HG03039 (cell line): Measurements from ENCODE around the gene POLH.

Experiments used
- ATAC-seq: cut with Tn5 transposase; IDR thresholded peaks from one replicate; pipeline ENCODE4 v1.9.1; 2021; ENCODE audit warnings: mild to moderate bottlenecking, moderate library complexity; ENCODE audit not compliant: unreplicated experiment

Gene POLH

GRCh38 chr6:43604174-43604573, 28.2 kb downstream of the POLH start:
- no peak for ATAC-seq

- no peak for ATAC-seq
Measured at GRCh38 chr6:43606019-43606418, 30.0 kb downstream of the POLH start.

DNA sequence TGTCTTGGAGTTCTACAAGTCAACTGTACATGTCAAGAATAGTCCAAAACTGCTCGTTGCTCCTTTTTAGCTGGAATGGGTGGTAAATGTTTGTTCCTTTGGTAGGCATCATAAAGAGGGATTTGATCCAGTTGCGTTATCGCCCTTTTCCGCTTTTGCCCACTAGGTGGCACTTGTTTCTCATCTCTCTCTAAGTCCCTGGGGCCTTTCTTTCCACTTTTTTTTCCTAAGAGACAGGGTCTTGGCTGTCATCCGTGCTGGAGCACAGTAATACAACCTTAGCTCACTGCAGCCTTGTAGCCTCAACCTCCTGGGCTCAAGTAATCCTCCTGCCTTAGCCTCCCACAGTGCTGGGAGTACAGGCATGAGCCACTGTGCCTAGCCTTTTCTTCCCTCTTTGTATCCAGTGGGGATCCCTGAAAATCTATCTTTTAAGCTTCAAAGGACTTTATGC, 32.4 kb downstream of the POLH start:
- no peak for ATAC-seq

DNA sequence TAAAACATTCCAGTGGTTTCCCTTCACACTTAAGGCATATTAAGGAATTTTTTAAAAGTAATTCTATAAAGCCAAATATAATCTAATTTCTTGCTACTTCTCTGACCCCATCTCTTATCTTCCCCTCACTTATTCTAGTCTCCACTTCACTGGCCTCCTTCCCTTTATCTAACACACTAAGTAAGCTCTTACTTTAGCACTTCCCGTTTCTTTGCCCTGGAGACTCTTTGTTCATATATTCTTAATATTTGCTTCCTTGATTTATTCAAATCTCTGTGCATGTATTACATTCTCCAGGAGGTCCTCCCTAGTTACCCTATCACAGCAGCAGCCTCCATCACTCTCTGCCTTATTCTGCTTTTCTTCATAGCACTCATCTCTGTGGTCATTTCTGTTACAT, 32.8 kb downstream of the POLH start:
- no peak for ATAC-seq

DNA sequence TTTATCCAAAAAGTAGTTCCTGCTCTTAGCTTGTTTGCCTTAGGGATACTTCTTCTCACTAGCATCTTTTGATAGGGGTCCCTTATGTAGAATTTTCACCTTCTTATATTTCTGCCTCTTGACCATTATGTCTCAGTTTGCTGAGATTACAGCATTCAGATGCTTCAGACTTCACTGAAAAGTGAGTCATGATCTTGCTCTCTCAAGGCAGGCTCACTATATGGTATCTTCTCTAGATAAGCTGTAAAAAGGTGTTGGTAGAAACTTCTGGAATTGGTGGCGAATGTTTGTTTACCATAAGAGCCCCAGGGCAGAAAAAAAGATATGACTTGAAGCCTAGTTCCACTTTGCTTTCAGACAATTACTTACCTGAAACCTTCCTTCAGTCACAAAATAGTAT, 33.4 kb downstream of the POLH start:
- no peak for ATAC-seq

- ATAC-seq = no peak
Measured at GRCh38 chr6:43610431-43610830, 34.4 kb downstream of the POLH start.

GRCh38 chr6:43613721-43614395, 37.9 kb downstream of the POLH start:
- no peak for ATAC-seq

DNA sequence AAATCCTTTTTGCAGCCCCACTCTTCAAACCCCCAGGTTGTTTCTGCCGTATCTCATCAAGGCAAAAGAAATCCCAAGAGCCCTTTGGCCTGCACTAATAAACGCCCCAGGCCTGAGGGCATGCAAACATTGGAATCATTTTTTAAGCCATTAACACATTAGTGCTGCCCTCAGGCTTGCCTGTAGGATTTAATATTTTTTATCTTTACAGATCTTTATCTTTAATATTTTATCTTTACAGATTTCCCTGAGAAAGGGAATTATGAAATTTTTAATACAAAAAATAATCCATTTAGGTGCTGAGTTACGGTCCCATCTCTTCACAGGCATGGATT, 38.4 kb downstream of the POLH start:
- no peak for ATAC-seq

- ATAC-seq = no peak
Measured at GRCh38 chr6:43616725-43617472, 40.9 kb downstream of the POLH start.

DNA sequence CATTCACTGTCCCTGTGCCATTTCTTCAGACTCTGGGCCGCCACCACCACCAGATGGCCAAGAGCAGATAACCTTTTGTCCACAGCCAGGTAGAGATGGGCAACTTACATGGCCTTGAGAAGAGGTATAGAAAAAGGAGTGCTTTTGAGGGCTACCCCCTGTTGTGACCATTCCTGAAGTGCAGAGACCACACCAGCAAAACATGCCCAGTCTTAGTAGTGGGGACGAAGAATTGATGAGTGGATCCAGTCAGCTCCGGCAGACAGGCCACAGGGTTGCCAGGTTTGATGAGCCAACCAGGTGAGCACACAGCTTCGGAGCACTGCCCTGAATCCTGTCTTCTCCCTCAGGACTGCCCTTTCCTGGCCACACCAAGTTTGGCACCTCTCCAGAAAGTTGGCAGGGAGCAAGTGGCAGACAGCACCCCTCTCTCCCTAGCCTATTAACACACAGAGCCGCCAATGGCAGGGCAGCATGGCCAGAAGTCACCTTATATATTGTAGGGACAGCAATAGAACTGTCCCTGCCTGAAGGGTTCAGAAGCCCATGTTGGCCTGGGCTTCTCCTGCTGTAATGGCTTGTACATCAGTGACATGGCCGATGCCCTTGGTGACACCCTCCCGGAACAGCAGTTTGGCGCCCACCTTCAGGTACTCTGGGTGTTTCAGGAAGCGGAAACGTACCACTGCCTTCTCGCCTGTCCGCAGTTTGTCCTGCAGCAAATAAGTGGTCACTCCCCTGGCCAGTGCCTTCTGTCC, 45.3 kb downstream of the POLH start:
- ATAC-seq = no peak

DNA sequence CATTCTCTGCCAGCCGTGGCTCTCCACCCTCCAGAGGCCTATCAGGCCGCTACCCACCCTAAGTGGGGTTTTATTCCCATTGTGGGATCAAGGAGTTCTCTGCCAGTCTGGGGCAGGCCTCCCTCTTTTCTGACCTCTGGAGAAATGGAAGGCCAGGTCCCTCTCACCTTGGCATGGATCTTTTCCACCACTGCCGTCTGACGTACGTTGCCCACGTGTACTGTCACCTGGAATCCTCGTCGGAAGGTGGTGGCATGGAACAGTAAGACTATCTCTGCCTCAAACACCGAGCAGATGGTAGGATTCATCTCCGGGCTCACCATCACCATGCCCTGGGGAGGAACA, 45.8 kb downstream of the POLH start:
- ATAC-seq = no peak

GRCh38 chr6:43622541-43622940, 46.6 kb downstream of the POLH start:
- ATAC-seq = no peak

DNA sequence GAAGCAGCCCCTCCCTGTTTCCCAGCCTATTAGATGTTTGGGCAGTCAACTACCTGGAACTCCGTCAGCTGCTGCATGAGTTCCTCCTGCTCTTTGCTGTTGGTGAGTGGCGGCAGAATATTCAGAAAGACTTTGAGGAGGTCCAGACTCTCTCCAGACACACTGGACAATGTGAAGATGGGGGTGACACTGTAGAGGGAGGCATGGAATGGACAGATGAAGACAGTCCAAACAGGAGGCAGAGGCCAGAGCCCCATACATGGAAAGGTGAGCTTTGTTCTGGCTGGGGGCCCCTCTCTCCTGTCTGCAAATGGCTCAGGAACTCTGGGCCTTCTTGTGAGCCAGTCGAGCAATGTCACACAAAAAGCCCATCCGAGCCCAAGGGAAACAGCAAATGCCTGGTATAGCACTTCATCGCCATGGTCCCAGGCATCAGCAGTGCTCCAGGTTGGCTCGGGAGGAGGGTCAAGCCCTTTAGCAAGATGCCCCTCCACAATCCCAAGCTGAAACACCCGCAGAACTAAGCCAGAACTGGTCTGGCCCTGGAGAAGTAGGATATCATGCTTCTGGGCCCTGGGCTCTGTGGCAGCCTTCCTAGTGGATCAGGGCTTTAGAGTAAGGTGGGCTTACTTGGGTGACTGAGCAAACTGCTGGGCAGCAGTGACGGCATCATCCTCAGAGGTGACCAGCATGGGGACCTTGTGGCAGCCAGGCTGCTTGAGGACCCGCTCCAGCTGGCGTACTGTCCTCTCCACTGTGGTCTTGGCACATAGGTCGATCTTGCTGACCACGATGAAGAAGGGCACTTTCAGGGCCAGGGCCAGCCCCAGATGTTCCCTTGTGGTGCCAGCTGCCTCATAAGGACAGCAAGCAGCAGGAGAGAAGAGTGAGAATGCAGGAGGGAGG, 48.1 kb downstream of the POLH start:
- ATAC-seq = no peak

DNA sequence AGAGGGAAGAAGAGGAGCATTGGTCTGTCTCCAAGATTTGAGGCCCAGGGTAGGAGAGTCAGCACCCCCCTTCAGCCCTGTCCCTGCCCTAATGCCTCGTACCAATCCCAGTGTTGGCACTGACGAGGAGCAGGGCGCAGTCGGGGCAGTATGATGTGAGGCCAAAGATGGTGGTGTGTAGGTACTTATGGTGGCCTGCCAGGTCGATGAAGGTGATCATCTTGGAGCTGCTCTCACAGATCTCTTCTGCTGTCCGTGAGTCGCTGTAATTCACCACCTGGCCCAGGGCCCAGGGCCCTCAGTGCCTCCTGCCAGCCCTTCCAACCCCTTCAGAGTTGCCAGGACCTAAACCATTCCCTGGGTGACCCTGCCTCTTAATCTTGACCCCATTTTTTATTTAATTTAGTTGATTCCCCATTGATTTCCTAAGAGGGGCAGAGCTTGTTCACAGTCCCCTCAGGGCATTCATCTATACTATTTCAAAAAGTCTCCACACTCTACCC, 48.9 kb downstream of the POLH start:
- no peak for ATAC-seq

DNA sequence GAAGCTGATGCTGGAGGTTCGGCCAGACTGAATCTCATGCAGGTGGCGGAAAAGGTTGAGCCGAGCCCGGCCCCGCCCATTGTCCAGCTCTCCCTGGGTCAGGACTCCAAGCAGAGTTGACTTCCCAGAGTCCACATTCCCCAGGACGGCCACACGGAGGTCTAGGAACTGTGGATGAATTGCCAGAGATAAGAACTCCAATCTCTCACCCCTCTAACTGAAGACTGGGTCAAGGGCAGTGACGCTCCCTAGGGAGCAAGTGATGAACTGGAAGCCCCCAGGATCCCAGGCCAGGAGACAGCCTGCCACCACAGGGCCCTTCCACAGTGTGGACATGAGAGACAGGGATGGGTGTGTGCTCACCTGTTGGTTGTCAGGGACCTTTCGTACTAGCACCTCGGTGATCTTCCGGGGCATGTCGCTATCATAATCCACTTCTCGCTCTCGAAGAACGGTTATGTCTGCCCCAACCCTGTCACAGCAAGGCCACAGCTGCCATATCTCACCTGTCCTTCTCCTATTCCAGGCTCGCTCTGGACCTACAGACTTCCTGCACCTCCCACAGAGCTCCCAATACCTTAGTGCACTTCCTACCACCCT, 49.5 kb downstream of the POLH start:
- ATAC-seq = no peak

DNA sequence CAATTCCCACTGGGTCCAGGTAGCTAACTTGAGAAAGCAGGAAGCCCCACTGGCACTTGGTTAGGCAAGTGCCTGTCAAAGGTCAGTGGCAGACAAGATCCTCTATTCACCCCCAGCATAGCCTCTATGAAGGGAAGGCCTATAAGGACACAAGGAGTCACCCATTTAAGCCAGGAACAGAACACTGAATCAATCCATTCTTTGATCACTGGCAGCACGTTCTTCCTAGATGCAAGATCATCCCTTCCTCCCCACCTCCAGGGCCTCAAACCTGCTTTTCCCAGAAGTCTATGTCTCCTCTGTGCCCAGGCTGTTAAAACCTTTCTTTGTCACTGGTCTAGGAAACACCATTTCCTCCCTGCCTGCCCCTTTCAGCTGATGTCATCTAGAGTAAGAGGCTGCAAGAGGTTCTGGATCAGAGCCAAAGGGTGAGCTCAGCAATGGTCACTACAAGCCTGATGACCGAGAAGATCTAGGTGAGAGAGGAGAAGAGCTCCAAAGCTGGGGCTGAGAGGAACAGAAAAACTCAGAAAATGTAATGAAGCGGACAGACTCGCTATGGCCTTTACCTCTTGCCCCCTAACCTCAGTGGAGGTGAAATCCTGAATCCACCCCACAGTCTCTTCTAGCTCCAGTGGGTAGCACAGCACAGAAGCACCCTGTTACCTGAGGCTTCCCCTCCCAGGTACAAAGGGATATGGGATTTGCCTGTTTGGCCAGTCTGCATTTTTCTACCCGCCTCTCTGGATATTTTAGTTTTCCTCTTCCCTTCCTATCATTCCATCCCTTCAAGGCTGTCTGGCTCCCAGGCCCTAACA, 51.2 kb downstream of the POLH start:
- ATAC-seq = no peak

DNA sequence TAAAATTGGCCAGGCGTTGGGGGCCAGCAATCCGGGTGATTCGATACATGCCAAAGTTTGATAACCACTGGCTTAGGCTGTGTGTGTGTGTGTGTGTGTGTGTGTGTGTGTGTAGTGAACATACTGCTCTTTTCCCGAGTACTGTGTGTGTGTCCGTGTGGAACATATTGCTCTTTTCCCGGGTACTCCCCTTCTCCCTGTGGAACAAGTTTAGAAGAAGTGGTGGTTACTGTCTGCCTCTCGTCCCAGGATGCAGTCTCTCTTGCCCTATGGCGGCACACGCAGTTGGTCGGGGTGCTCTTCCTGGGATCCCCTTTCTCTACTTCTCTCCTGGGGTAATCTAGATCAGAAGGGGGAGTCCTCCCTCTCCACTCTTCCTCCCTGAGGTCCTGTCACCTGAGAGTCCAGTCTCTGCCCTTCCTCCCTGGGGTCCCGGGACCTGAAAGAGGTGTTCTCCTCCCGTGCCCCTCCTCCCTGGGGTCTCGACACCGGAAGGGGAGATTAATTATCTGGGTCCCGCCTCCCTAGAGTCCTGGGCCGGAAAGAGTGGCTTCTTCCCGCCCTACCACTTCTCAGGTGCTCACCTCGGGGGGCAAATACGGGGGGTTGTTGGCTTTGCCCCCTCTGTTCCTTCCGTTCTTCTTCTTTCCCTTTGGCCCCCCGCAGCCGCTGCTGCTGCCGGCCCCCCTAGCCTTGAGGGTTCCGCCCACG, 52.6 kb downstream of the POLH start:
- ATAC-seq = no peak

- peak; percentile 80 for ATAC-seq
Measured at GRCh38 chr6:43629104-43629504, 53.1 kb downstream of the POLH start, which contains the start of gene GTPBP2. TSS of gene GTPBP2 (minus strand) at chr6:43629264. CDS start at chr6:43629162, 102 bp downstream.
